Measurements from ENCODE around the gene C15orf61.

DNA sequence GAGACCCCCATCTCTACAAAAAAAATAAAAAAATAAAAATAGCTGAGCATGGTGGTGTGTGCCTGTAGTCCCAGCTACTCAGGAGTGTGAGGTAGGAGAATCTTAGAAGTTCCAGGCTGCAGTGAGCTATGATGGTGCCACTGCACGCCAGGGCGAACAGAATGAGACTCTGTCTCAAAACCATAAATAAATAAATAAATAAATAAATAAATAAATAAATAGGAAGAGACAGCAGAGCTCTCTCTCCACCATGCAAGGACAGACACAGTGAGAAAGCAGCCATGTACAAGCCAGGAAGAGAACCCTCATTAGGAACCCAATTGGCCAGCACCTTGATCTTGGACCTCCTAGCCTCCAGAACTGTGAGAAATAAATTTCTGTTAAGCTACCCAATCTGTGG, 5.4 kb upstream of the C15orf61 start:
- TF ChIP-seq, protein P1, sequence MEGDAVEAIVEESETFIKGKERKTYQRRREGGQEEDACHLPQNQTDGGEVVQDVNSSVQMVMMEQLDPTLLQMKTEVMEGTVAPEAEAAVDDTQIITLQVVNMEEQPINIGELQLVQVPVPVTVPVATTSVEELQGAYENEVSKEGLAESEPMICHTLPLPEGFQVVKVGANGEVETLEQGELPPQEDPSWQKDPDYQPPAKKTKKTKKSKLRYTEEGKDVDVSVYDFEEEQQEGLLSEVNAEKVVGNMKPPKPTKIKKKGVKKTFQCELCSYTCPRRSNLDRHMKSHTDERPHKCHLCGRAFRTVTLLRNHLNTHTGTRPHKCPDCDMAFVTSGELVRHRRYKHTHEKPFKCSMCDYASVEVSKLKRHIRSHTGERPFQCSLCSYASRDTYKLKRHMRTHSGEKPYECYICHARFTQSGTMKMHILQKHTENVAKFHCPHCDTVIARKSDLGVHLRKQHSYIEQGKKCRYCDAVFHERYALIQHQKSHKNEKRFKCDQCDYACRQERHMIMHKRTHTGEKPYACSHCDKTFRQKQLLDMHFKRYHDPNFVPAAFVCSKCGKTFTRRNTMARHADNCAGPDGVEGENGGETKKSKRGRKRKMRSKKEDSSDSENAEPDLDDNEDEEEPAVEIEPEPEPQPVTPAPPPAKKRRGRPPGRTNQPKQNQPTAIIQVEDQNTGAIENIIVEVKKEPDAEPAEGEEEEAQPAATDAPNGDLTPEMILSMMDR (IDR thresholded peaks at IDR 0.05) = no peak
- TF ChIP-seq POLR2A (IDR thresholded peaks at IDR 0.05) = no peak

Measured in heart left ventricle (tissue), 13 donors.